Measurements from ENCODE around the gene SEMA3F.
A peak's percentile ranks its signal among the peaks of the same experiment; 100 is the strongest.
"Not testable (repeated sequence)": the region's sequence is repeated elsewhere in the genome, so short reads cannot be mapped to it uniquely, and the experiment has no call there.

Gene SEMA3F

DNA sequence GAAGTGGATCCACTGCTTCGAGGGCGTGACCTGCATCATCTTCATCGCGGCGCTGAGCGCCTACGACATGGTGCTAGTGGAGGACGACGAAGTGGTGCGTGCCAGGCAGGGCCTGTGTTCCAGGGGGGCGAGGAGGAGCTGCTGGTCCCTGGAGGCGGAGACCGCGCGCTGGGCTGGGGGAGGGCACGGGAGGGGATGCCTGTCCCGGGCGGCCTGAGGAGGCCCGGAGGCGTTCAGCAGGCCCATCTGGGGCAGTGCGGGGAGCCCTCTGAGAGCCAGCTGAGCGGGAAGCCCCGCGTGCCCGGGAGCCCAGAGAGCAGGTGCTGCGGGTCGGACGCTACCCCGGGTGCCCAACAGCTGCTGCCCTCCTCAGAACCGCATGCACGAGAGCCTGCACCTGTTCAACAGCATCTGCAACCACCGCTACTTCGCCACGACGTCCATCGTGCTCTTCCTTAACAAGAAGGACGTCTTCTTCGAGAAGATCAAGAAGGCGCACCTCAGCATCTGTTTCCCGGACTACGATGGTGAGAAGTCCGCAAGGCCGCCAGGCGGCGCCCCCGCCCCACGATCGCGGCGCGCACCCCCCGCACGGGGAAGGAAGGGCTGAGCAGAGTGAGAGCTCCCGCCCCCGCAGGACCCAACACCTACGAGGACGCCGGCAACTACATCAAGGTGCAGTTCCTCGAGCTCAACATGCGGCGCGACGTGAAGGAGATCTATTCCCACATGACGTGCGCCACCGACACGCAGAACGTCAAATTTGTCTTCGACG lies 39.2 kb downstream of the SEMA3F start:
- DNase-seq, result peak; percentile 68

DNA sequence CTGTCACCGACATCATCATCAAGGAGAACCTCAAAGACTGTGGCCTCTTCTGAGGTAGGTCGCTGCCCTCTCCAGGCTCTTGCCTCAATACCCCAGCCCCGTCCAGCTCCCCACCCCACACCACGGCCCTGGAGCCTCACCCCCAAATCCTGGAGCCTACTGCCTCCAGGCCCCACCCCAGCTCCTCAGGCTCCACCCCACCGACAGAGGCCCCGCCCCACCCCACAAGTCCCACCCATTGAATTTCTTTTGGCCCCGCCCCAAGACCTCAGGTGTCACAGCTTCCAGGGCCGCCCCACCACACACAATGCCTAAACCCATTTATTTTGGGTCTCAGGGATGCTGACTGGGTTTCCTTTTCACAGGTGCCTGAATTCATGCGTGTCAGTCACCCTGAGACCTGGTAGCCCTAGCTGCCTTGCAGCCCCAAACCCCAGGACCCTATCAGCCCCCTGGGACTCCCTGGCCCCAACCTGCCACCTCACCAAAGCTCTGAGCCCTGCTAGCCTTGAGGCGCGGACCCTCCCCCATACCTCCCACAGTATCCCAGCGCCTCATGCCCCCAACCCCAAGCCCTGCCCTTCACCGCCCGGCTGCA lies 39.9 kb downstream of the SEMA3F start:
- DNase-seq, result no peak

DNA sequence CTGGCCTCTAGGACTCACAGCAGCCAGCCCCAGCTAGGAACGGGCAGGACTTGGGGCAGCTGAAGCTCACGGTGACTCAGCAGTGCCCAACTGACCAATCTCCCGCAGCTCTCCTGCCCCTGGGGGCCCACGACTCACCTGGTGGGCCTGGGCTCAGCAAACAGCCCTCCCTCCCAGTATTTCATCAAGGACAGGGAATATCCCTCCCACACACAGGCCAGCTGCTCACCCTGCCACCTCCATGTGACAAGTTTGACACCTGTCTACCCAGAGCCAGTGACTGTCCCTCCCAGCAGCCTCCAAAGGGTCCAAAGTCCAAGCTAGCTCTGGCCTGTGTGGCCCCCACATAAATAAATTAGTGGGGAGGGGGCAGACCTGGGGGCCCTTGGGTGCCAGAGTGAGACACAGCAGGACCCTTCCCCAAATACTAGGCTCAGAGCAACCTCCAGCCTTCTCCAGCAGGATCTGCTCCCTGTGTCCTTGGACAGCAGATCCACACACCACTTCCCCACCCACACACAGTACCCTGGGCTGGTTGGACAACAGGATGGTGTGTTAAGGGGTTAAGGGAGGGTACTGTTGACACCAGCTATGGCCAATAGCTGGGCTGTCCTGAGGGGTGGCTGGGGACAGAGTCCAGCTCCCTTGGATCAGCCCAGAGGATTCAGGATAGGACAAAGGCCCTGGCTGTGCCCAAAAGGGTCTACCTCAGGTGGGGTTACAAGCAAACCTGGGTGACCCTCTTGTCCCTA lies 40.6 kb downstream of the SEMA3F start:
- DNase-seq, result no peak

DNA sequence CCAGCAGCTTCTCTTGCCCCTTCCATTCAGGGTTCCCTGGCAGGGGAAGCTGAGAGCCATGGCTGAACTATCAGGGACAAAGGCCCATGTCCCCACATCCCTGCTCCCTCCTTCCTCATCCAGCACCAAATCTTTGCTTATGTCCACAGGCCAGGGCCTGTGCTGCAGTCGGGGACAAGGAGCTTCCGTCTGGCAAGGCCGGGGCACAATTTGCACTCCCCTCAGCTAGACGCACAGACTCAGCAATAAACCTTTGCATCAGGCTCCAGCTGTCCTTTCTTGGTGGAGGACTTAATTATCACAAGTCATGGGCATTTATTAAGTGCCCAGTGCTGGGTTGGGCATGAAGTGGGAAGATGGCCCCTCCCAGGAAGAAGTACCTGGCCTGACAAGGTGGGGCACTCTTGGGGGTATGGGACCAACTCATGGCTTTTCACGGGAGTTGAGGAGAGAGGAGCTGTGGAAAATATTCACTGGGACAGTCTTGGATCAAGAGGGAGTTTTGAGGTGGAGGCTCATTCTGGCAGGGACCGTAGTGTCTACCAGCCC lies 41.2 kb downstream of the SEMA3F start:
- DNase-seq, result no peak

DNA sequence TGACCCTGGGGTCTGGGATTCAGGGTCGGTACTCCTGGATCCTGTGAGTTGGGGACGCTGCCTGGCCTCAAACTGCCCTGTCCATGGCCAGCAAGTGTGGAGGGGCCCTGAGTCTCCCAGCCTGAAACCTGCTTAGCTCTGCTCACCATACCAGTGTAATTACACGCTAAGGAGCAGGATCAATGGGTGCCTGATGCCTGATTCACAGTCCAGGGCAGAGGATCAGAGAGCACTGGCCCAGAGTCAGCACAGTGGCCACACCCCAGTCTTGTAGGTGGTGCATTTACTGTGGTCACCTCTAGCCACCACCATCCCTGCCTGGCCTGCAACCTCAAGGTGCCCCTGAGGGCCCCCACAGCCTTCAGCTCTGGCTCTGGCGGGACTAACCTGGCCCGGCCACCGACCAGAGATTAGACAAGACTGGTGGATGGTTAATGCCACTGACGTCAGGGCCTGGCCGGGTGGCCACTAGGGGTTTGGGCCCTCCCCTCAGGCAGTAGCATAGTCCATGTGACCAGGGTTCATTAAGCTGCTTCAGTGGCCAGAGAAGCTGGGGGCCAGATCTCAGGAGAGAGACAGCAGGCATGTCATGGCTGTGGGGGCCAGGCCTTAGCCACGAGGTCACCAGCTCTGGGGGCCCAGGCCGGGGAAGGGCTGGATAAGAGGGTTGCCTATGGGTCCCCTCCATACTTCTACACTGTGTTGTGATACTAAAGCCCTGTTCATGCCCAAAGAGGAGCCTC lies 46.6 kb downstream of the SEMA3F start:
- no peak for DNase-seq

DNA sequence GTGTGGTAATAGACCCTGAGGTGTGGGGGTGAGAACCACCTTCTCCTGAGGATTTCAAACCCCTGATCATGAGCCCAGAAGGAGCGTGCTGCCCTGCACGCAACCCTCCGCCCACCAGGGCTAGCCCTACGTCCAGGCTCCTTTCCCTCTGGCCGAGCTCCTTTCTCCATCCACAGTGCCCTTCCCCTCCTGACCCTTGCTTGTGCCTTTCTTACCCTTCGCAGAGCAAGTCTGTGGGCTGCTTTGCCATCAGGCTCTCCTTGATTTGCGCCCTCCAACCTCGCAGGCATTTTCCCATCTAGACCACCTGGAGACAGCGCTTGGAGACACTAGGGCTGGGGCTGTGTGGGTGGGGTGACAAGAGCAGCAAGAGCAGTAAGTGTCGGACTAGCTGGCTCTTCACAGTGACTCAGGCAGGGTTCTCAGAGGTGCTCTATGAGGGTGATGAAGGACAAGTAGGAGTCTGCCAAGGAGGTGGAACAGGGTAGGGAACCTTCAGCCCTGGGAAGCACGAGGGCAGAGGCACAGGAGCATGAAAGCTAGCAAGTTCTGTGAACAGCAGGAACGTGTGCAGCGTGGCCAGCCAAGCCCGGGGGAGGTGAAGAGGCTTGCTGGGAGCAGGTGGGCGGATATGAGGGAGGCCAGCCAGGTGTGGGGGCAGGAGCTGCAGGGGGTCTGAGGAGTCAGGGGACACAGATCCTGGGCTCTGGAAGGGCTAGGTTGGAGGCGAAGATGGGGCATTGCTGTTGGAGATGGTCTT lies 47.4 kb downstream of the SEMA3F start:
- no peak for DNase-seq

DNA sequence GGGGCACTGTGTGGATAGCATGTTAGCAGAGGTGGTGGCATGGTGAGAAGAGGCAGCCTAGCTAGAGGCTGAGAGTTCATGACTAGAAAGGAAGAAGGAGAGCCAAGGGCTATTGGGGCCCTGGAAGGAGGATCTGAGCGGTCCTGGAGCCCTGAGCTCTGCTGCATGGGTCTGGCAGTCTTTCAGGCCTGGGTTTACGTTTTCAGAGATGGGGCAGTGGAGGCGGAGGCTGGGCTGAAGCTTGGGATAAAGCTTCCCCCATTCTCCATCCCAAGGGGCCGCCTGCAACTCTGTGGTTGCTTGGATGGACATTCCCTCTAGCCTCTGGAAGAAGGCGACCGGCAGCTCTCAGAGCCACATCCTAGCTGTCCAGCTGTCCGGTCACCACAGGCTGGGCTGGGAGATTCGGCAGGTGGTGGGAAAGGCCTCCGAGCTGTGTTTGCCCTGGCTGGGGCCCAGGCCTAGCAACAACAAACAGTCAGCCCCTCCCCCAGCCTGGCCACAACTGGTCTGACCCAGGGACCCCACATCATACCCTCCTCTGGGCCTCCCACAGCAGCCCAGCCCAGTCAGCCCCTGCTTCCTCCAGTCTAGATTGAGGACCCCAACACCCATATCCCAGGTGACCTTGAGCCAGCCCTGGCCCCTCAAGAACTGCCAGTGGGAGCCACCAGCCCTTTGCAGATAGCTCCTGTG lies 48.1 kb downstream of the SEMA3F start:
- no peak for DNase-seq

DNA sequence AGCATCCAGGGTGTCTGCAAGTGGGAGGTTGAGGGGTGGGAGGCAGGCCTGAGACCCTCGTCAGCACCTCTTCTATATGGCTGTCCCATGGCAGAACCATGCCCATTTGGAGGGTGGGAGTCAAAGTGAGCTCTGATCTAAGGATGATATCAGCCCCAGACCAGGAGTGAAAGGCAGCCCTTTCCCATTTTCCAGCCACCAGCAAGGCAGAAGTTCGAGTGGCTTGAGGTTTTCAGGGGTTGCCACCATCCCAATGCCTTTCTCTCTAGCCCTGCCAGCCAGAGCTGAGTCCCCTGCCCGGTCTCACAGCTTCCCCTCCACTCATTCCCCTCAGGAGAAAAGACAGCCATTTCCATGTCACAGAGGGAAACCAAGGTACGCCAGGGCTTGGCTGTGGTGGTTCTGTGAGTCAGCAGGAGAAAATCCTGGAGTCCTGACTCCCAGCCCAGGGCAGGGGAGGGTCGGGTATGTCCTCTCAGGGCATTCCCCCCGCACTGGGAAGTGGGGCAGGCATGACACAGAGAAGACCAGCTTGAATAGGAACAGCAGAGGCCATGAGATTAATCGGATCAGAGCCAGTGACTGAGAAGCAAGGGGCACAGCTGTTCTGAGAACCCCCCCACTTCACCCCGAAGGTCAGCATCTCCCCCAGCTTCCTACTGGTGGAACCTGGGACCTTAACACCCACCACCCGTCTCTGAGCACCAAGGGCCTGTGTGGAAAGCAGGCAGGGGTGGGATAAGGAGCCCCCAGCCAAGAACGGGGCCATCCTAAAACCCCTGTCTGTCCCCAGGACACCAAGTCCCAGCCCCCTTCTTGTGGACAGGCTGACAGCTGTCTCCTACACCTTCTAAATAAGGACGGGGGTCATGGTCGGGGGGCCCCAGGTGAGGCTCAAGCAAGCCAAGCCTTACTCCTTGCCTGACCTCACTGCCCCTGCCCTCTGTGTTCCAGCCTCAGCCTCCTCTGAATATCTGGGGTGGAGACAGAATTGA lies 49.0 kb downstream of the SEMA3F start:
- no peak for DNase-seq

DNA sequence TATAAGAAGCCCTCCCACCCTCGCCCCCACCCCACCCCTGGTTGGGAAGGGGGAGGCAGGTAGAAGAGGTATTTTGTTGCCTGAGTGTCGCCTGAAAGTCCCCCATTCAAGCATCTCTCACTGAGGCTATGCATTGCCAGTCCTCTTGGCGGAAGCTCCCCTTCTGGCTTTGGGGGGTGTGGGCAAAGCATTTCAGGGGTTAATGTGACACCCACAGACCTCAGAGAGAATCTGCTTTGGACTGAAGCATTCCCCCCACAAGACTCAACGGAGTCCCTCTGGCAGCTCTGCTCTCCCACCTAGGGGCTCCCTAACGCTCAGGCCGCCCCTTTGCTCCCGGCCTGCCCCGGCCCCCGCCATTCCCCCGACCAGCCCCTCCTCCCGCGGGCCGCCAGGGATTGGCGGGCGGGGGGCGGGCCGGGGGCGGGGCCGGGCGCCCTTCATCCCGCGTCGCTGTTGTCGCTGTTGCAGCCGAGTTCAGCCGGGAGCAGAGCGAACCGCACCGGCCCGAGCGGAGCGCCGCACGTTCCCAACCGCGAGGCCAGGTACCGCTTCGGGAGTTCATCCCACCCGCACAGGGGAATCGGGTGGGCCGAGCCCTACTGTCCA lies 49.8 kb downstream of the SEMA3F start, which contains the start of gene SLC38A3:
TSS of gene SLC38A3 (plus strand) at position 468 of the 609 bp plus-strand sequence. CDS start 8,929 bp downstream, outside the sequence.
- DNase-seq, result peak; percentile 34

DNA sequence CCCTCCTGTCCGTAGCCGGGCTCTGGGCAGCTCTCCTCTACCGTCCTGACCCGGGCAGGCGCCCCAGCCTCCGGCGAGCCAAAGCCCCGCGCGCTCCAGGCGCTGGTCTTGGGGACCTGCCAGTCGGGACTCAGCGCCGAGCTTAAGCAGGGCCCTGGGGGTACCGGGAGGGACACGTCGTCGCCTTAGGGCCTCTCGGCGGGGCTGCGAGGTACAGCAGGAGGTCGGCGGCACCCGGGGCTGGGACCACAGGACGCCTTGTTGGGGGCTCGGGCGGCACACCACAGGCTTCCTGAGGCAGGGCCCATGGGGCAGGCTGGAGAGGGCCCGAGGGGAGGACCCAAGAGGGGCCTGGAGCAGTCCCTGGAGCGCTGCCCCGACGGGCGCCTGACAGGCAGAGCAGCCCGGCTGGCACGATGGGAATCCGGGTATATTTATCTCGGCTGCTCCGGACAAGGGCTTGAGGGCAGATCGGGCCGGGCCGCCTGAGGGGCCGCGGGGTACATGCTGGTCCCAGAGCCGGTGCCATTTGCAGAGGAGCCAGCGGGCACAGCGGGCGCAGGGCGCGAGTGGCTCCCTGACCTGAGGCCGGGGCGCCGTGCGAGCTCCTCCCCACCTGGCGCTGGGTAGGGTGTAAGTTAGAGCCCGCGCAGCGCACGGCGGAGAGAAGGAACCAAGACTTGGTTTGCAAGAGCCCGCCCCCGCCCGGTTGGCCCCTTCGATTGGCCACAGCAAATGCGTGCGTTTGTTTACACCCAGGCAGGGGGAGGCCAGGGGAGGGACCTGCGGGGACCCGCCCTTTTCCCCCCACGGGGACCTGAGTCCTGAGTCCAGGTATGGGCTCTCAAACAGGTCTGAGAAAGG lies 50.5 kb downstream of the SEMA3F start:
- DNase-seq, result peak; percentile 76

DNA sequence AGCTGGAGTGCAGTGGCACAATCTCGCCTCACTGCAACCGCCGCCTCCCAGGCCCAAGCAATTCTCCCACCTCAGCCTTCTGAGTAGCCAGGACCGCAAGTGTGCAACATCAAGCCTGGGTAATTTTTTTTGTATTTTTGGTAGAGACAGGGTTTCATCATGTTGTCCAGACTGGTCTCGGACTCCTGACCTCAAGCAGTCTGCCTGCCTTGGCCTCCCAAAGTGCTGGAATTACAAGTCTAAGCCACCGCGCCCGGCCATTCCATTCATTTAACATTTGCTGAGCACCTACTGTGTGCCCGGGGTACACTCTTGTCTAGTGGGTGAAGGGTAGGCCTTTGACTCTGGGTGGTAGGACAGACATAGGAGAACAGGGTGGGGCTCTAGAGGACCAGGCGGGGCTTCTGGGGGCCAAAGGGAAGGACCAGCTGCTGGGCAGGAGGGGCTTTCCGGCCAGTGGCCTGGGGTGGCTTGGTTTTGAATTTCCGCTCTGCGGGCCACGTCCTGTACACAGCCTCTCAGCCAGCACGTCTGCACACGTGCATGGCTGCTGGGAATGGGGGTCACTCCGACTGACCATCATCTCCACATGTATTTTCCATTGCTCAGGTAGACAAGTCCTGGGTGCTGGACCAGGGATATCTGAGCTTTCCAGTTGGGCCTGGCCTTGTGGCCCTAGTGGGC lies 52.4 kb downstream of the SEMA3F start:
- no peak for DNase-seq

DNA sequence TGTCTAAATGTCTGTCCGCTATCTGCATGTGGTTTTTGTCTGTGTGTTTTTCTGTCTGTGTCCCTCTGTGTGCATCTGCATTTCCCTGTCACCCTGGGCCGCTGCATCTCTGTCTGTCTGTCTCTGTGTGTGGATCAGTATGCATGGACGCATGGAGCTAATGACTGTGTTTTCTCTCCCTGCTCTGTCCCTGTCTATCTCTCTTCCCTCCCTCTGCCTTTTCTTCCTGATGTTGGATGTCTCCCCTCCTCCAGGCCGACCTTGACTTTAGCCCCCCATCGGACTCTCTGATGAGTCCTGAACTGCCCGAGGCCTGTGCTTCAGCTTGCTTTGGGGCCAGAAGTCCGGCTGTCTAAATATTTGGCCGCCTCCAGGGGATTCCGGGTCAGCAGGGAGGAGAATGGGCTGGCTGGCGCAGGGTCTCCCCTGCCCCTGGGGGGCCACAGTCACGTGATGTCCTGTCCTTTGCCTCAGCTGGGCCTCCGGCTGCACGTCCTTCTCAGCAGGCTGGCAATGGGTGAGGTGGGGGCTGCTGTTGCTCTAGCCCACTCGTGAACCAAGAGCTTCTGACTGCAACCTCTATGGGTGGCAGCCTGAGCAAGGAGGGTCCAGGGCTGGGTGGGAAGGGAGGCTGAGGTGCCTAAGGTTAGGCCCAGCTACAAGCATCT lies 53.7 kb downstream of the SEMA3F start:
- DNase-seq, result no peak

DNA sequence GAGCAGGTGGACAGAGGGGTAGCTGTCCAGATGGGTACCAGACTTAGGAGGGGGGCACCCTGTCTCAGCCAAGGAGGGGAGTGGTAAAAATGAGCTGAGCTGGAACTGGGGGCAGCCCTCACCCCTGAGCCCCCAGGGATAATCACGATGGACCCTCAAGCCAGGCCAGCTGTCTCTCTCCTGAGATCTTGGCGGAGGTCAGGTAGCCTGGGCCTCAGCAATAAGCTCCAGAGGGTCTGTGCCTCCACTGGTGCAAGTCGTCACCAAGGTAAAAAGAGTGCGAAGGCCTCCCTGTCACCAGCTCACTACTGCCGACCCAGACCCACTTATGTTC lies 55.0 kb downstream of the SEMA3F start:
- DNase-seq, result no peak

DNA sequence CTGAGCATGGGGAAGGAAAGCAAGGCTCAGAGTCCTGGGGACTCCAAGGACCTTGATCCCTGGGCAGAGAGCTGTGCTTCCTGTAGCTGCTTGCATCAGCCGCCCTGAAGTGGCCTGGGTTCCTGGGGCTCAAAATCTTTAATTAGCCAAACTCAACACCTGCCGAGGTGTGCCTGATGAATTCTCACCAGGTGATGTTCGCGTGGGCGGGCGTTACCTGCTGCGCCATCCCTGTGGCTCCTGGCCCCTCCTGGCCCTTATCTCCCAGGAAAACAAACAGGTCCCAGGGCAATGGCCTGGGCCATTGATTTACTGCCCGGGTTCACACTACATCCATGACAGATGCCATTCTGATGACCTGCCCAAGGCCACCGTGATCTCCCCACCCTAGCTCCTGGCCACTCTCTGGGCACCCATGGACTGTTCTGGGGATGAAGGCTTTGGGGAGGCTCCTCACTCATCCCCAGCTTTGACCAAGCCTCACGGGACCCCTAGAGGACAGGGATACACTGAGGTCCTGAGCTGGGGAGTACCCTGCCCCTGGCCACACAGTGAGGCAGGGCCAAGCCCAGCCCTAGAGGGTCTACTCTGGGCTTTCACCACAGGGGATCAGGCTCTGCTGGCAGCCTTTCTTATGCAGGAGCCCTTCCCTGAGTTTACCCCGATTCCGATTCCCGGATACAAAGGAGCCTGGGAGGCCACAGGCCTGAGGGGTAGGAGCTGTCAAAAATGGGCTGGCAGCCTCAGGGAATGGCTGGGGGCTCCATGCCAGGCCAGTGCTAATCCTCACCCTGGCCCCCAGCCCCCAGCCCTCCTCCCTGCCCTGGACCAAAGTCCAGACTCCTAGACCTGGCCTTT lies 55.6 kb downstream of the SEMA3F start:
- no peak for DNase-seq

DNA sequence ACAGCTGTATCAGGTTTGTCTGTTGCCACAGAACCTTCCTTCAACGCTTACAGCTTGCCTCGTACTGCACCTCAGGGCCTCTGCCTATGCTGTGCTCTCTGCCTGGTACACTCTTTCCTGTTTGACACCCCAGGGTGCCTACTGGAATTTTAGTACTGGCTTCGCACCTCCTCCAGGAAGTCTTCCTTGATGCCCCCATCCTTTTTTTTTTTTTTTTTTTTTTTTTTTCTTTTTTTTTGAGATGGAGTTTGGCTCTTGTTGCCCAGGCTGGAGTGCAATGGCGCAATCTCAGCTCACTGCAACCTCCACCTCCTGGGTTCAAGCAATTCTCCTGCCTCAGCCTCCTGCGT lies 56.2 kb downstream of the SEMA3F start:
- not testable (repeated sequence) for DNase-seq

DNA sequence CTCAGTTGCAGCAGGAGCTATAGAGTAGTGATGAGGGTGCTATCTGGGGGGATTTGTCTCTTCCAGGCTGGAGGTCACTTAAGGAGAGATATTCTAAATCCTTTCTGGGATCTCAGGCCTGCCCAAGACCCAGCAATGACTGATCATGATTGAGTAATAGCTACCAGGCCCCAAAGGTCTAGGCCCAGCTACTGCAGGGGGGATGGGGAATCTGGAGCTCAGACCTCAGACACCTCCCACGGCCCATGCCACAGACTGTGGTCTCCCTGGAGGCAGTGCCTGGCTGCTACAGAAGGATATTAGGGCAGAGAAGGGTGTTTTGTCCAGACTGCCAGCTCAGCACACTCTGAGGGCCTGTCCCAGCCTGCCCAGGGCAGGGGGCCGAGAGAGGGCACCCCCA lies 56.8 kb downstream of the SEMA3F start:
- DNase-seq, result no peak

DNA sequence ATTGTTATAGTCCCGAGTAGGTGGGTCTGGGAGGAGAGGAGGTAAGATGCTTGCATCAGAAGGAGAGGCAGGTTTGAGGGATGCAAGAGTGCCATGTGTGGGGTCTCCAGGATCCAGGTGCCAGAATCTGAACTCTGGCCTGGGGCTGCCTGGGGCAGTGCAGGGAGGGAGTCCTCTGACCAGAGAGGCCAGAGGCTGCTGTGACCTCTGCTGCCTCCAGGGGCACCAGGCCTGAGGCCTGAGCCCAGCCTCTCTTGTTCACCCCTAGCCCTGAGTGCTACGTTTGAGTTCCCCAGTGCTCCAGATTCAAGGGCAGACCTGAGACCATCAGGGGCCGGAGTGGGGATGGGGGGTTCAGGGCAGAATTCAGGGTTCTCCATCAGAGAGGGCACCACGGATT lies 57.4 kb downstream of the SEMA3F start:
- DNase-seq, result peak; percentile 27
